GM18505 (cell line): Measurements from ENCODE around the gene NSD2.
"Not testable (repeated sequence)": the region's sequence is repeated elsewhere in the genome, so short reads cannot be mapped to it uniquely, and the experiment has no call there.

Experiments used
- ATAC-seq: cut with Tn5 transposase; IDR thresholded peaks from one replicate; pipeline ENCODE4 v1.9.1; 2021; ENCODE audit not compliant: unreplicated experiment
- POLR2A ChIP-seq: IDR thresholded peaks from 4 replicates; pipeline ENCODE4 v1.6.1; 2011; ENCODE audit warnings: borderline replicate concordance; ENCODE audit not compliant: insufficient read depth, insufficient read length; ENCODE audit errors: extremely low read depth

NSD2 gene

GRCh38 chr4:1904042-1904441 lies 32.8 kb downstream of the NSD2 start:
- ATAC-seq = no peak
- no peak for TF ChIP-seq POLR2A

GRCh38 chr4:1907848-1908525 lies 36.8 kb downstream of the NSD2 start:
- TF ChIP-seq POLR2A = no peak
- no peak for ATAC-seq

DNA sequence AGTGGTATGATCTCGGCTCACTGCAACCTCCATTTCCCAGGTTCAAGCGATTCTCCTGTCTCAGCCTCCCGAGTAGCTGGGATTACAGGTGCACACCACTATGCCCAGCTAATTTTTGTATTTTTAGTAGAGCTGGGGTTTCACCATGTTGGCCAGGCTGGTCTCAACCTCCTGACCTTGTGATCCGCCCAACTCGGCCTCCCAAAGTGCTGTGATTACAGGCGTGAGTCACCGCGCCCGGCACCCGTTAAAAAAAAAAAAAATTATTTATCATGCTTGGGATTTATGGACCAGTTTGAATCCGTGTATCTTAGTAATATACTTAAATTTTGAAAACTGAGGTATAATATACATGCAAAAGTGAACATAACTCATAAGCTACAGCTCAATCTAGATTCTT lies 38.5 kb downstream of the NSD2 start:
- not testable (repeated sequence) for ATAC-seq

GRCh38 chr4:1910643-1911042 lies 39.5 kb downstream of the NSD2 start:
- no peak for ATAC-seq
- no peak for TF ChIP-seq POLR2A

GRCh38 chr4:1911316-1911715 lies 40.1 kb downstream of the NSD2 start:
- ATAC-seq = not testable (repeated sequence)

- no peak for ATAC-seq
- no peak for TF ChIP-seq POLR2A
Observed at GRCh38 chr4:1922821-1923220, 51.6 kb downstream of the NSD2 start.

DNA sequence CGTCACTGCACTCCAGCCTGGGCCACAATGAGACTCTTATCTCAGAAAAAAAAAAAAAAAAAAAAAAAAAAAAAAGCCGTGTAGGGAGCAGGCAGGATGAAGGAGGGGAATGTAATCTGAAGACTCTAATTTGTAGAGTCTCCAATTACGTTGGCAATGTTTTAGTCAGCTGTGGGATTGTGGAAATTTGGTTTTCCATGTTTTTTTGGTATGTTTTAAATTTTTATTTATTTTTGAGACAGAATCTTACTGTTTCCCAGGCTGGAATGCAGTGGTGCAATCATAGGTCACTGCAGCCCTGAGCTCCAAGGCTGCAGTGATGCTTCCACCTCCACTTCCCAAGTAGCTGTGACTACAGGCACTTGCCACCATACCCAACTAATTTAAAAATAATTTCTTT lies 56.5 kb downstream of the NSD2 start:
- ATAC-seq = no peak

GRCh38 chr4:1928356-1929239 lies 57.4 kb downstream of the NSD2 start:
- TF ChIP-seq POLR2A = no peak
- no peak for ATAC-seq

More for the DNA sequence above, 56.5 kb downstream of the NSD2 start:
- TF ChIP-seq POLR2A = no peak

DNA sequence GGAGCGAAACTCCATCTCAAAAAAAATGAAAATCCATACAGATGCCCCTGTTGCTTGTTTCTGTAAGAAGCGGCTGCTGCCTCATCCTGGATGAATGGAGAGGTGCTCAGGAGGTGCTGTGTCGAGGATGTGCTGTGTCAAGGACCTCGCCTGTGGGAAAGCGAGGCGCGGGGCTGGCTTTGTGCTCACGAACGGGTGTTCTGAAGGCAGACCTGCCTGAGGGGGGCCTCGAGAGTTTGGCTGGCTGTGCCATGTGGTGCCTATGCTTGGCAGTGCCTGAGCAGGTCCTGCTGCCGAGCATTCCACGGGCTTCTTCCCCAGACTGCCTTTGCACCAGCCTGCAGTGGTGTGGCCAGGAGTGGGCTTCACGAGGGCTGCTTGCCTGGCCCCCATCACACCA lies 61.5 kb downstream of the NSD2 start:
- no peak for ATAC-seq
- TF ChIP-seq POLR2A = no peak

- no peak for ATAC-seq
- TF ChIP-seq POLR2A = no peak
Observed at GRCh38 chr4:1933700-1934099, 62.5 kb downstream of the NSD2 start.

DNA sequence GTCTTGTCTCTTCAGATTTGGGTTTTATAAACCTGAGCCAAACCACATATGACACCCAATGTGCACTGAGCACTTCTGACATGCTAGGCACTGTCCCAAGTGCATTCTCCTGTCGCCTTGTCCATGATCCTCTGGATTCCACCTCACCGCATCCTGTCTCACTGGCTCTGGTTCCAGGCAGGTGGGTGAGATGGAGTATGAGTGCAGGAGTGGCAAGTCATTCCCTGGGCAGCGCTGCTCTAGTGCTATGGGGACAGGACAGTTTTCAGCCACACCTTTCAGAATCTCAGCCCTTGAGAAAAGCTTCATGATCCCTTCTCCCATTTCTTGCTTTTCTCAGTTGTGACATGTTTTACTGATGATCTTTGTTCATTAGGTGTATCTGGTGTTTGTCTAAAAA lies 66.4 kb downstream of the NSD2 start:
- ATAC-seq = no peak
- TF ChIP-seq POLR2A = no peak

GRCh38 chr4:1938027-1938426 lies 66.8 kb downstream of the NSD2 start:
- no peak for ATAC-seq
- TF ChIP-seq POLR2A = no peak

- no peak for TF ChIP-seq POLR2A
- no peak for ATAC-seq
Observed at GRCh38 chr4:1939664-1940509, 68.7 kb downstream of the NSD2 start.

DNA sequence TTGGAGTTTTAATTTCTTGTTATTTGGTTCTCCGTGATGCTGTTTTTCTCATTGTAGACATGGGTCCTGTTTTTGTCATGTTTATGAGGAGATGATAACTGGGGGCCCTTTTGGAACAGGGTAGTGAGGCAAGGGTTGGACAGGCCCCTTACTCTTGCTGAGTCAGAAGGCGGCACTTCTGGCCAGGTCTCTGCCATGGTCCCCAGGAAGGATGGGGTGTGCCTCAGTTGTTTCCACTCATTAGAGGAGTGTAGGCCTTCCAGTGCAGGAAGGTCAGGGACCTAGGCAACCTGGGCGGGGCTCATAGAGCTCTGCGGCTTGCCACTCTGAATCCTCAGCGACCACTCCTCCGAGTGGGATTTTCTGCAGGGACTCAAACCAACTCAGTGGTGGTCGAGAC lies 69.4 kb downstream of the NSD2 start:
- no peak for ATAC-seq
- no peak for TF ChIP-seq POLR2A

GRCh38 chr4:1943928-1944327 lies 72.7 kb downstream of the NSD2 start:
- ATAC-seq = no peak
- no peak for TF ChIP-seq POLR2A
